ENCODE results near the gene UBQLN2. TPM values are rescaled to one million over a fixed set of nuclear protein-coding genes. Genes with fewer than 3 reads are reported as not detected.

The UBQLN2 gene
- total RNA-seq, 2 experiments from 2014 or later = 48.7 to 49.1 TPM

GRCh38 chrX:56530011-56530410, 33.4 kb upstream of the UBQLN2 start:
- no peaks in the 10 kb centered on the region for H3K4me1 ChIP-seq (ENCODE audit: insufficient read depth, low read length)
- intact Hi-C loops (cut with DNase I, micrococcal nuclease) = no loop called here
- DNase-seq = no peak
- ATAC-seq (ENCODE audit: poor library complexity) = no peak
- no peaks in the 10 kb centered on the region for H3K27me3 Mint-ChIP-seq
- H3K4me3 ChIP-seq (ENCODE audit: low read length) = no peak overlapping the region
- ChIA-PET CTCF (no interaction called here), POLR2A (no interaction called here)
- no peak overlapping the region for H3K4me3 Mint-ChIP-seq
- no peaks in the 10 kb centered on the region for H3K36me3 ChIP-seq (ENCODE audit: insufficient read depth, low read length)
- H3K9me3 ChIP-seq (ENCODE audit: control insufficient read depth in 1 of 2, insufficient read depth in 1 of 2, low read length in 2 of 2) = no peaks in the 10 kb centered on the region
- TF ChIP-seq CTCF (IDR thresholded peaks at IDR 0.05) = no peak
- no peaks in the 10 kb centered on the region for H3K4me1 Mint-ChIP-seq (ENCODE audit: low read depth)
- no peak overlapping the region for H3K27ac Mint-ChIP-seq
- no peaks in the 10 kb centered on the region for H3K9me3 Mint-ChIP-seq
- H3K27me3 ChIP-seq (ENCODE audit: control insufficient read depth in 1 of 2, insufficient read depth in 2 of 2, low read length in 2 of 2) = no peaks in the 10 kb centered on the region
- H3K36me3 Mint-ChIP-seq (ENCODE audit: low read depth) = no peaks in the 10 kb centered on the region
- H3K27ac ChIP-seq (ENCODE audit: low read depth in 1 of 2, low read length in 2 of 2) = no peak overlapping the region

- Histone ChIP-seq H3K36me3 (ENCODE audit: insufficient read depth, low read length) (no peaks in the 10 kb centered on the region), H3K4me1 (ENCODE audit: insufficient read depth, low read length) (no peaks in the 10 kb centered on the region), H3K27me3 (ENCODE audit: control insufficient read depth in 1 of 2, insufficient read depth in 2 of 2, low read length in 2 of 2) (no peaks in the 10 kb centered on the region), H3K4me3 (ENCODE audit: low read length) (no peak overlapping the region), H3K27ac (ENCODE audit: low read depth in 1 of 2, low read length in 2 of 2) (no peak overlapping the region), H3K9me3 (ENCODE audit: control insufficient read depth in 1 of 2, insufficient read depth in 1 of 2, low read length in 2 of 2) (peaks cover 4 to 7% of the 10 kb centered on the region in 2 experiments)
- ATAC-seq (ENCODE audit: poor library complexity) (no peak), DNase-seq (no peak)
- intact Hi-C loops (cut with DNase I, micrococcal nuclease) = no loop called here
- TF ChIP-seq CTCF (IDR thresholded peaks at IDR 0.05) = no peak
- H3K9me3 Mint-ChIP-seq = peaks cover 5% of the 10 kb centered on the region
- no peaks in the 10 kb centered on the region for H3K27me3 Mint-ChIP-seq
- H3K27ac Mint-ChIP-seq = no peak overlapping the region
- POLR2A ChIA-PET = no interaction called here
- H3K4me1 Mint-ChIP-seq (ENCODE audit: low read depth) = no peaks in the 10 kb centered on the region
- H3K36me3 Mint-ChIP-seq (ENCODE audit: low read depth) = peaks cover 10% of the 10 kb centered on the region
- CTCF ChIA-PET = no interaction called here
- H3K4me3 Mint-ChIP-seq = no peak overlapping the region
These were observed 12.8 kb upstream of the UBQLN2 start for GRCh38 chrX:56550667-56551066.

- Mint-ChIP-seq H3K36me3 (ENCODE audit: low read depth) (peaks cover 2% of the 10 kb centered on the region), H3K4me1 (ENCODE audit: low read depth) (no peaks in the 10 kb centered on the region), H3K27ac (no peak overlapping the region), H3K27me3 (no peaks in the 10 kb centered on the region), H3K4me3 (no peak overlapping the region), H3K9me3 (no peaks in the 10 kb centered on the region)
- ChIA-PET CTCF (no interaction called here), POLR2A (no interaction called here)
- no peak for DNase-seq
- Histone ChIP-seq H3K27ac (ENCODE audit: low read depth in 1 of 2, low read length in 2 of 2) (no peak overlapping the region), H3K4me1 (ENCODE audit: insufficient read depth, low read length) (no peaks in the 10 kb centered on the region), H3K36me3 (ENCODE audit: insufficient read depth, low read length) (no peaks in the 10 kb centered on the region), H3K27me3 (ENCODE audit: control insufficient read depth in 1 of 2, insufficient read depth in 2 of 2, low read length in 2 of 2) (no peaks in the 10 kb centered on the region), H3K9me3 (ENCODE audit: control insufficient read depth in 1 of 2, insufficient read depth in 1 of 2, low read length in 2 of 2) (no peaks in the 10 kb centered on the region), H3K4me3 (ENCODE audit: low read length) (no peak overlapping the region)
- intact Hi-C loops (cut with DNase I, micrococcal nuclease) = no loop called here
- TF ChIP-seq CTCF (IDR thresholded peaks at IDR 0.05) = no peak
- ATAC-seq (ENCODE audit: poor library complexity) = no peak
These were observed 8.6 kb upstream of the UBQLN2 start for GRCh38 chrX:56554870-56555269.
